Fibroblast of the conjunctiva (primary cell): ENCODE data around the gene PTPRT.
"Not testable (repeated sequence)": the region's sequence is repeated elsewhere in the genome, so short reads cannot be mapped to it uniquely, and the experiment has no call there.

Experiments used
- DNase-seq: peaks from one replicate; pipeline ENCODE4 v3.0.0-alpha.2; 2010; ENCODE audit warnings: low read depth

Gene PTPRT

GRCh38 chr20:42281801-42282200 is 907.9 kb downstream of the PTPRT start:
- no peak for DNase-seq

DNA sequence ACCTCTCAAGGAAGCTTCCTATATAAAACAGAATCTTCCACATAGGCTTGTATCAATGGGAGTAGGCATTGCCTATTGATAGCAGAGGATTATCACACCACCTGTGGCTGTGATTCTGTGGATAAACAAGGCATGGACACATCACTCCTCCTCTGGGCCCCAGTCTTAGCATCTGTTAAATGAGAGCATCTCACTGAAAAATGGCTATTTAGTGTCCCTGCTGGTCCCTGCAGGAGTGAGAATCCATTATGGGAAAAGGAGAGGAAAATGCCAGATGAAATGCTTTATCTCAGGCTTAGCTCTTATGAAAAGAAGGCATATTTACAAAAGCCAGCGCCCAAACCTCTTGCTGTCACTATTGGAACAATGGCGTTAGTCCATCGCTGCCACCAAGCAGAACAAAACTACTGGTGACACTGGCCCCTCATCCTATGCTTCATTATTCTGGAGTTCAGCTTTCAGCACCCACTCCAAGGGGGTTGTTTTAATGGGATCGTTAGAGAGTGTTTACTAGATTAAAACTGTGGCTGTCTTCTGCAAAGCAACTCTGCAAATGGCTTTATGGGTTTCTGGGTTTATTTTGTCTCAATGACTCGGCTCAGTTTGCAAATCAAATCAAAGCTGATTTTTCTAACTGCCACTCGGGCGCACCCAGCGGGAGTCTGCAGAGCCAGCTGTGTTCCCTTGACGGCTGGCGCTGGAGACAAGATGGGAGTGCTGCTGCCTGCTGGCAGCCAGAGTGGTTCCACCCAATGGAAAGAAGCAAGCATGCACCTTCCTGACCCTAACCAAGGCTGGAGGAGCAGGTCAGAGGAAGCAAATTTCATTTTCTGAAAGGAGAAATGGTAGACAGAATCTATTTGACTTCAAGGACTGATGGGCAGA is 912.7 kb downstream of the PTPRT start:
- DNase-seq, result no peak

DNA sequence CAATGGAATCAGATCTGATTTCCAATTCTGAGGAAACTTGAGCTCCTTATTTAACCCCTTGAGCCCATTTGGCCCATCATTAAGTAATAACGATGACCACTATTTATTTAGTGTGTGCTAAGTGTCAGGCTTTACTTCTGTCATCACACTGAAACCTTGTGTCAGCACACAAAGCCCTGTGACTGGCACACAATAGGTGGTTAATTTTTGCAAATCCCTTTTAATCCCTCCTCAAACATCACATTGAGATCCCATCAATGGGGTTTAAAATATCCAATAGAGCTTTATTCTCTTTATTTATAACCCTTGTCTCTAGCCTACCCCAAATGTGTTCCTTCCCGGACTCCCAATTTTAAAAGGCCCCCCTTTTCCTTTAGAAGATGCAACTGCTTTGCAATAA is 914.7 kb downstream of the PTPRT start:
- no peak for DNase-seq

- DNase-seq, result no peak
Measured at GRCh38 chr20:42272516-42272915, 917.2 kb downstream of the PTPRT start.

DNA sequence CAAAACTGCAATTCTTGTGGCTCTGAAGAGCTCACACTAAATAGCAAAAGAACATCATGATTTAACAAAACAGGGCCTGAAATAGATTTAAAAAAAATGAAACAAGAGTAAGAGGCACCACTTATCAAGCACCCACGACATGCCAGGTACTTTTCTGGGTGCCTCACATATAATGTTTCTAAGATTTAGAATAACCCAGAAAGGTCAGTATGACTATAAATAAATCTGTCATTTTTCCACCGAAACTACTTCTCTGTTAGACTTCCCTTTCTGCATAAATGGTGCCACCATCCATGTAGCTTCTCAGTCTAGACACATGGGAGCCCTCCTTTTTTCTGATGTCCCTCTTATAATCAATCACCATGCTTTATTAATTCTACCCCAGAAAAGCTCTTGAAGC is 919.2 kb downstream of the PTPRT start:
- no peak for DNase-seq

GRCh38 chr20:42267793-42268384 is 921.8 kb downstream of the PTPRT start:
- no peak for DNase-seq

GRCh38 chr20:42261766-42262270 is 927.9 kb downstream of the PTPRT start:
- DNase-seq, result no peak

- DNase-seq, result no peak
Measured at GRCh38 chr20:42260184-42260583, 929.5 kb downstream of the PTPRT start.

- DNase-seq, result no peak
Measured at GRCh38 chr20:42259389-42259788, 930.3 kb downstream of the PTPRT start.

DNA sequence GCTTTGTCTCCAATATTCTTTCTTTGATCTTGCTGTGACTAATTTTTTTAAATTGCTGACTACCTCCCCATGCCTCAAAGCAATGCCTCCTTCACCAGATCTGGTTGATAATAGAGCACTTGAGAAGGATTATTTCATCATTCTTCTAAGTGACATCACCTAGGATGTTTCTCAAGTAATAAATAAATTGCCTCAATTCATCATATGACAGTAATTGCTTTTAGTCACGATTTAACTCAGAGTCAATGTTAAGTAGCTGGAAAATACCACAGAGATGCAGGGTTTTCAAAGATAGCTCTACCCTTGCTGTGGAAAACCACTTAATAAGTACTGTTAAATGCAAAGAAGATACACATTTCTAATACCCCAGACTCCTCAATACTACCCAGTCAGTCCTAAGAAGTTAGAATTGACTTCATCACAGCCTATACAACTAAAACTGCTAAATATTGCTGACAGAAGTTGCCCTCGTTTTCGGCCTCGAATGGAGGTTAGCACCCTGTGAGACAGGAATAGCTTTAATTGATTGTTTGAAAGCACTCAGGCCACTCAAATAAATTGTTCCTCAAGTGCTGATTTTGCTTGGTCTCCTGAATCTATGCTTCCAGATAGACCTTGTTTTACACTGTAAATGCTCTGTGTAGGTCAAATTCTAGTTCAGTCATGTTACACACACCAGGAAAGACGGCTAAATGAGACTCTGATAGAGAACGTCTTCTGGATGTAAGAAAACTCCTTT is 931.0 kb downstream of the PTPRT start:
- DNase-seq, result no peak

- DNase-seq, result no peak
Measured at GRCh38 chr20:42255821-42256220, 933.9 kb downstream of the PTPRT start.

- no peak for DNase-seq
Measured at GRCh38 chr20:42254673-42255072, 935.0 kb downstream of the PTPRT start.

DNA sequence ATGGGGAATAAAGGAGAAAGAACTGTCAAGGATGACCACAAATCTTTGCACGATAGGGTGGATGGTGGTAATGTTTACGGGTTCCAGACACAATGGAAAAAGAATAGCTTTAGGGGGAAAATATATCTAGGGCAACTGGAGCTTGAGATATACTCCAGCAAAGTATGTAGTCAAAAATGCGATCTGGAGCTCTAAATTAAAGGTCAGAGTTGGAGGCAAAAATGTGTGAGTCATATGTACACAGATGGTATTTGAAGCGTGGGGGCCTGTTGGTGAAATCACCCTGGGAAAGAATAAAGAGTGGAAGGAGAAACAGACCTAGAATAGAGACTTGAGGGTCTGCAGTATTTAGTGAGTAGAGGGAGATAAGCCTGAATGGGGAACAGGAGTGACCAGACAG is 937.6 kb downstream of the PTPRT start:
- no peak for DNase-seq

GRCh38 chr20:42218621-42219374 is 970.9 kb downstream of the PTPRT start:
- DNase-seq, result no peak

DNA sequence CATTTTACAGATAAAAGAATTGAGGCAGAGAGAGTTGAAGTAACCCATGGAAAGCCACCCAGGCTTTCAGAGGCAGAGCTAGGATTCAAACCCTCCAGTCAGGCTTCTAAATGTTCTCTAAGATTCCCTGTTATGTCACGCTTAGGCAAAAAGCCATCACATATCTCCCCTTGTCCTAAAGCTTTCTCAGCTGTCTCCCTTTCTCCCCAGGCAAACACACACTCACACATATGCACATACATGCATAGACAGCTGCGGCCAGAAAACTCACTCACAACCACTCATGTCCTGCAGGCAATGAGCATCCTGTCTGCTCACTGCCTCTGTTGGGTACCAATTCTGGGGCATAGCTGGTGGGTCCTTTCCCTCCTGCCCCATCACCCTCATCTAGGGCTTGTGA is 975.6 kb downstream of the PTPRT start:
- no peak for DNase-seq

- DNase-seq, result no peak
Measured at GRCh38 chr20:42212391-42212790, 977.3 kb downstream of the PTPRT start.

- DNase-seq, result not testable (repeated sequence)
Measured at GRCh38 chr20:42206557-42206956, 983.1 kb downstream of the PTPRT start.

GRCh38 chr20:42204109-42204660 is 985.5 kb downstream of the PTPRT start:
- no peak for DNase-seq

DNA sequence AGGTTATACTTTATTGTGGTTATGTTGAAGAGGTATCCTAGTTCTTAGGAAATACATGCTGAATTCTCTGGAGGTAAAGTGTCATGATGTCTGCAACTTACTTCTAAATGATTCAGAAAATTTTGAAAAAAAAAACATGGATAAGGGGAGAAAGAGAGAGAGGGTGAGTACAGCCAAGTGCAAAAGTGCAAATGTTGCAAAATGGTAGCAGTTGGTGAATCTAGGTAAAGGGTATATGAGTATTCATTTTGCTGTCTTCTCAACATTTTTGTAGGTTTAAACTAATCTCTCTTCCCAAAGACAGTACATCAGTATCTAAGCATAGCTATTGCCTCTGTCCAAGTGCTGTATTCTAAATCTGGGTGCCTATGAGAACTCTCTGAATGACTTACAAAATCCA is 992.1 kb downstream of the PTPRT start:
- DNase-seq, result no peak

GRCh38 chr20:42193119-42193518 is 996.6 kb downstream of the PTPRT start:
- no peak for DNase-seq

DNA sequence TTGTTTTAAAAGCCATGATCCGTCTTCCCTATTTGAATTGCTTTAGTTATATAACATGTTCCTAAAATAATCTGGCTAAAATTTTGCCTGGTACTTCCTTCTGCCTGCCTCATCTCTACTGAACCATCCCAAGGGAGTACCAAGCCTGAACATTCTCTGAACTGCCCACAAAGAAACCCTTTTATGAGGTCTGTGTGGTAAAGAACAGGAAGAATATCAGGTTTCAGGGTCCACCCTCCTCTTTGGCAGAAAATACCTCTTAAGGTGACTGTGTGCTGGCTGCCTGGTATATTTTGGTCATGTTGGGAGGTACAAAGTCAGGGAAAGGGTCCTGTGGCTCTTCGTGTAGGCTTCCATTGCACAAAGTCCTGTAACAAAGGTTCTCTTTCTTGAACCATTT is 997.4 kb downstream of the PTPRT start:
- DNase-seq, result no peak
